Measurements from ENCODE around the gene RND1. TPM values are rescaled to one million over a fixed set of nuclear protein-coding genes. Genes with fewer than 3 reads are reported as not detected.

The RND1 gene
- polyA plus RNA-seq, 1 donor from 2014 or later, result 1.3 TPM

DNA sequence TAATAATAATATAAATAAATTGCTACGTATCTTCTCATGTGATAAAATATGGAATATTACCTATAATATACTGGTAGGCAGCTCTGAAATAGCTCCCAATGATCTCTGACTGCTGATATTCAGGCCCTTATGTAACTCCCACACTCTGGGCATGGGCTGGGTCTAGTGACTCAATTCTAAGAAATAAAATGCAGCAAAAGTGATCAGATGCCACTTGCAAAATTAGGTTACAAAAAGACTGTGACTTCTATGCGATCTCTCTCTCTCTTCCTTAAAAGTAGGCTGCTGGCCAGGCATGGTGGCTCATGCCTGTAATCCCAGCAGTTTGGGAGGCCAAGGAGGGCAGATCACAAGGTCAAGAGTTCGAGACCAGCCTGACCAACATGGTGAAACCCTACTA, 57.7 kb downstream of the RND1 start:
- Histone ChIP-seq H3K9me3 (ENCODE audit: low read length) (no peaks in the 10 kb centered on the region), H3K27me3 (ENCODE audit: insufficient read depth, low read depth, low read length) (no peaks in the 10 kb centered on the region), H3F3A (ENCODE audit: insufficient read depth, low read length, poor library complexity, severe bottlenecking) (no peaks in the 10 kb centered on the region), H3K9ac (ENCODE audit: low read length) (no peak overlapping the region), H3K27ac (ENCODE audit: low read length) (no peak overlapping the region), H4K20me1 (ENCODE audit: insufficient read depth) (no peaks in the 10 kb centered on the region), H2AFZ (ENCODE audit: low read depth, low read length) (no peak overlapping the region), H3K36me3 (ENCODE audit: insufficient read depth, low read length) (no peaks in the 10 kb centered on the region), H3K79me2 (replicated peaks; ENCODE audit: insufficient read depth, low read length) (no peaks in the 10 kb centered on the region), H3K9me2 (ENCODE audit: insufficient read depth, low read length) (no peaks in the 10 kb centered on the region), H3K4me3 (ENCODE audit: low read length) (no peak overlapping the region), H3K4me2 (ENCODE audit: low read length) (no peak overlapping the region)
- TF ChIP-seq SMC3 (conservative IDR thresholded peaks at IDR 0.05; ENCODE audit: poor library complexity), result no peak
- TF ChIP-seq, protein P1, sequence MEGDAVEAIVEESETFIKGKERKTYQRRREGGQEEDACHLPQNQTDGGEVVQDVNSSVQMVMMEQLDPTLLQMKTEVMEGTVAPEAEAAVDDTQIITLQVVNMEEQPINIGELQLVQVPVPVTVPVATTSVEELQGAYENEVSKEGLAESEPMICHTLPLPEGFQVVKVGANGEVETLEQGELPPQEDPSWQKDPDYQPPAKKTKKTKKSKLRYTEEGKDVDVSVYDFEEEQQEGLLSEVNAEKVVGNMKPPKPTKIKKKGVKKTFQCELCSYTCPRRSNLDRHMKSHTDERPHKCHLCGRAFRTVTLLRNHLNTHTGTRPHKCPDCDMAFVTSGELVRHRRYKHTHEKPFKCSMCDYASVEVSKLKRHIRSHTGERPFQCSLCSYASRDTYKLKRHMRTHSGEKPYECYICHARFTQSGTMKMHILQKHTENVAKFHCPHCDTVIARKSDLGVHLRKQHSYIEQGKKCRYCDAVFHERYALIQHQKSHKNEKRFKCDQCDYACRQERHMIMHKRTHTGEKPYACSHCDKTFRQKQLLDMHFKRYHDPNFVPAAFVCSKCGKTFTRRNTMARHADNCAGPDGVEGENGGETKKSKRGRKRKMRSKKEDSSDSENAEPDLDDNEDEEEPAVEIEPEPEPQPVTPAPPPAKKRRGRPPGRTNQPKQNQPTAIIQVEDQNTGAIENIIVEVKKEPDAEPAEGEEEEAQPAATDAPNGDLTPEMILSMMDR (IDR thresholded peaks at IDR 0.05; ENCODE audit: poor library complexity, severe bottlenecking), result no peak
- TF ChIP-seq, protein P2, sequence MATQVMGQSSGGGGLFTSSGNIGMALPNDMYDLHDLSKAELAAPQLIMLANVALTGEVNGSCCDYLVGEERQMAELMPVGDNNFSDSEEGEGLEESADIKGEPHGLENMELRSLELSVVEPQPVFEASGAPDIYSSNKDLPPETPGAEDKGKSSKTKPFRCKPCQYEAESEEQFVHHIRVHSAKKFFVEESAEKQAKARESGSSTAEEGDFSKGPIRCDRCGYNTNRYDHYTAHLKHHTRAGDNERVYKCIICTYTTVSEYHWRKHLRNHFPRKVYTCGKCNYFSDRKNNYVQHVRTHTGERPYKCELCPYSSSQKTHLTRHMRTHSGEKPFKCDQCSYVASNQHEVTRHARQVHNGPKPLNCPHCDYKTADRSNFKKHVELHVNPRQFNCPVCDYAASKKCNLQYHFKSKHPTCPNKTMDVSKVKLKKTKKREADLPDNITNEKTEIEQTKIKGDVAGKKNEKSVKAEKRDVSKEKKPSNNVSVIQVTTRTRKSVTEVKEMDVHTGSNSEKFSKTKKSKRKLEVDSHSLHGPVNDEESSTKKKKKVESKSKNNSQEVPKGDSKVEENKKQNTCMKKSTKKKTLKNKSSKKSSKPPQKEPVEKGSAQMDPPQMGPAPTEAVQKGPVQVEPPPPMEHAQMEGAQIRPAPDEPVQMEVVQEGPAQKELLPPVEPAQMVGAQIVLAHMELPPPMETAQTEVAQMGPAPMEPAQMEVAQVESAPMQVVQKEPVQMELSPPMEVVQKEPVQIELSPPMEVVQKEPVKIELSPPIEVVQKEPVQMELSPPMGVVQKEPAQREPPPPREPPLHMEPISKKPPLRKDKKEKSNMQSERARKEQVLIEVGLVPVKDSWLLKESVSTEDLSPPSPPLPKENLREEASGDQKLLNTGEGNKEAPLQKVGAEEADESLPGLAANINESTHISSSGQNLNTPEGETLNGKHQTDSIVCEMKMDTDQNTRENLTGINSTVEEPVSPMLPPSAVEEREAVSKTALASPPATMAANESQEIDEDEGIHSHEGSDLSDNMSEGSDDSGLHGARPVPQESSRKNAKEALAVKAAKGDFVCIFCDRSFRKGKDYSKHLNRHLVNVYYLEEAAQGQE (IDR thresholded peaks at IDR 0.05; ENCODE audit: borderline replicate concordance), result no peak
- TF ChIP-seq POLR2AphosphoS5 (IDR thresholded peaks at IDR 0.05), result no peak
- TF ChIP-seq RAD21 (conservative IDR thresholded peaks at IDR 0.05), result no peak
- TF ChIP-seq EZH2 (IDR thresholded peaks at IDR 0.05; ENCODE audit: borderline replicate concordance, insufficient read depth, low read length, poor library complexity, severe bottlenecking), result no peak
- TF ChIP-seq MXI1 (conservative IDR thresholded peaks at IDR 0.05; ENCODE audit: poor library complexity, severe bottlenecking), result no peak
- TF ChIP-seq TAF1 (IDR thresholded peaks at IDR 0.05; ENCODE audit: low read depth), result no peak
- no peak for TF ChIP-seq EP300 (conservative IDR thresholded peaks at IDR 0.05; ENCODE audit: poor library complexity, severe bottlenecking)

Small RNA genes lying within 50 kb of the gene (small RNA-seq; reads per million reads assigned to genes)
- gene AC073610.1, result 0 reads per million in 3 experiments
- 0 to 1.2 (median 0) reads per million in 3 experiments for gene RF00019
- 0 reads per million in 3 experiments for gene RNU6-600P

Other genes starting within 250 kb of the RND1 start
- gene KANSL2, start 183.6 kb downstream of the RND1 start, polyA plus RNA-seq, result 116 and 173 TPM in 2 replicates
- gene CCNT1, start 149.2 kb downstream of the RND1 start, polyA plus RNA-seq, result 24.0 and 28.2 TPM in 2 replicates
- gene ADCY6, start 76.8 kb downstream of the RND1 start, polyA plus RNA-seq, result 43.1 and 48.2 TPM in 2 replicates
- 123 and 129 TPM in 2 replicates for gene CACNB3, start 47.4 kb downstream of the RND1 start, polyA plus RNA-seq
- 94.6 and 96.5 TPM in 2 replicates for gene DDX23, start 13.7 kb downstream of the RND1 start, polyA plus RNA-seq
- 24.5 and 24.9 TPM in 2 replicates for gene FKBP11, start 59.6 kb upstream of the RND1 start, polyA plus RNA-seq
- gene ARF3, start 91.6 kb upstream of the RND1 start, polyA plus RNA-seq, result 114 TPM in 2 replicates
- gene WNT10B, start 105.9 kb upstream of the RND1 start, polyA plus RNA-seq, result 0.92 and 1.2 TPM in 2 replicates
- not detected in 2 replicates for gene WNT1, start 112.5 kb upstream of the RND1 start, polyA plus RNA-seq
- gene DDN, start 133.5 kb upstream of the RND1 start, polyA plus RNA-seq, result 0.20 and 0.51 TPM in 2 replicates
- 69.0 and 71.0 TPM in 2 replicates for gene PRKAG1, start 152.9 kb upstream of the RND1 start, polyA plus RNA-seq
- gene KMT2D, start 194.9 kb upstream of the RND1 start, polyA plus RNA-seq, result 14.1 and 15.8 TPM in 2 replicates
- 0.68 TPM in 1 of 2 replicates, not detected in the other for gene RHEBL1, start 204.1 kb upstream of the RND1 start, polyA plus RNA-seq
- gene DHH, start 228.9 kb upstream of the RND1 start, polyA plus RNA-seq, result 0.28 and 0.66 TPM in 2 replicates
- 344 and 381 TPM in 2 replicates for gene LMBR1L, start 245.0 kb upstream of the RND1 start, polyA plus RNA-seq